Measurements from ENCODE around the gene MYLK. TPM values are rescaled to one million over a fixed set of nuclear protein-coding genes. Genes with fewer than 3 reads are reported as not detected.

The MYLK gene
- total RNA-seq, 1 donor, result 27.1 TPM

DNA sequence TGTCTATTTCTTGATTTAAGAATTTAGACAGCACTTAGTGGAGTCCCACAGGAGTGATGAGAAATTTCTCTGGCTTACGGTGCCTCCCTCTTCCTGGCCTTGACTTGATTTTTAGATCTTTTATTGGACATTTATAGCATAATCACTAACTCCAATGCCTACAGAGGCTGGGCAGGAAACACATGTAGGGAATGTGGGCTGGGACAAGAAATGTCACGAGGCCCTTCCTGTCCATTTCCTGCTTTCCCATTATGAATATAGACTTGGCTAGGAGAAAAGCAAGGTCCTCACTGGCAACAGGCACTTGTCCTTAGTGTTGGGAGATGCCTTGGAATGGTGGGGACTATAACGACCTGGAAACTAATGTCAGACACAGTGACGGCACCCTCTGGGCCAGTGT is 100.3 kb downstream of the MYLK start:
- Histone ChIP-seq H3K27me3 (ENCODE audit: insufficient read depth, low read length) (no peaks in the 10 kb centered on the region), H3K4me3 (ENCODE audit: low read length) (no peak overlapping the region), H3K9me3 (ENCODE audit: low read depth, low read length) (no peaks in the 10 kb centered on the region), H3K4me1 (ENCODE audit: insufficient read depth, low read length) (no peaks in the 10 kb centered on the region)

DNA sequence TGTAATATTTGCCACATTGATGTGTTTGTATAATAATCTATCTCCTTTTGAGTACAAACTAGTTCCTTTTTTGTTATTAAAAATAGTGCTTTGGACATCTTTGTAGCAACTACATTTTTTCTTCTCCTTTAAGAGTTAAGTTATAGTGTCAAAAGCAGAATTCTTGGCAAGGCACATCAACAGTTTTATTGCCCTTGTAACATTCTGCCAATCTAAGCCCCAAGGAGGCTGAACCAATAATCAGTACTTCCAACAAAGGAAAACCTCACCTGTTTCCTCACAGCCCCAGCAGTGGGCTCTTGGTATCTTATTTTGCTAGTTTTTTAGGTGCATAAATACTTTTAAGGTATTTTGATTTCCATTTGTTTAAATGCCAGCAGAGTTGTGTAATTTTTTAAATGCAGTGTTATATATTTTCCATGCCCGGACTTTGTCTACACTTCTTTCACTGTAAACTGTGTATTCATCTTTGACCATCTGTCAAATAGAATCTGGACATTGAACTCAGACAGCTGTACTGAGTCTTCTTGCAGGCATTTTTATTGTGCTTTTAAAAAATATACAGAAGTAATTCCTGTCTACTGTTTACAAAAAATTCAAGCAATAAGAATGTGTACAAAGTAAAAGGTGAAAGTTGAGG is 101.0 kb downstream of the MYLK start:
- no peaks in the 10 kb centered on the region for H3K27me3 ChIP-seq (ENCODE audit: insufficient read depth, low read length)
- H3K4me1 ChIP-seq (ENCODE audit: insufficient read depth, low read length), result no peaks in the 10 kb centered on the region
- H3K9me3 ChIP-seq (ENCODE audit: low read depth, low read length), result no peaks in the 10 kb centered on the region
- H3K4me3 ChIP-seq (ENCODE audit: low read length), result no peak overlapping the region

DNA sequence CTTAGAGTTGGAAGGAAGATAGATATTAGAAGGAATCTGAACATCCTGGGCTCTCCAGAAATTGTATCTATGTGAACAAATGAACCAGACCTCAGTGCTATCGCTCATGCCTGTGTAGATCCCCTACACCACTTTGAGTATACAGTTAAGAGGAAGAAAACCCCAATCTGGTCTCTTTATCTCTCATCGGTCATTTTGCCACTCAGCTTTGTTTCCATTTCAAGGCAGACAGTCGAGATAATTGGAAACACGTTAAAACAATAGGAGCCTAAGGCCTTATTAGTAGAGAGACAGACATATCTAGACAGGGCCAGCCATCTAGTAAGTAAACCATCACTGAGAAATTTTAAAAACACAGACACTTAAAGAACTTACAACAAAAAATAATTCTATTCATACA is 101.6 kb downstream of the MYLK start:
- H3K4me3 ChIP-seq (ENCODE audit: low read length), result no peak overlapping the region
- H3K4me1 ChIP-seq (ENCODE audit: insufficient read depth, low read length), result no peaks in the 10 kb centered on the region
- H3K9me3 ChIP-seq (ENCODE audit: low read depth, low read length), result no peaks in the 10 kb centered on the region
- no peaks in the 10 kb centered on the region for H3K27me3 ChIP-seq (ENCODE audit: insufficient read depth, low read length)

DNA sequence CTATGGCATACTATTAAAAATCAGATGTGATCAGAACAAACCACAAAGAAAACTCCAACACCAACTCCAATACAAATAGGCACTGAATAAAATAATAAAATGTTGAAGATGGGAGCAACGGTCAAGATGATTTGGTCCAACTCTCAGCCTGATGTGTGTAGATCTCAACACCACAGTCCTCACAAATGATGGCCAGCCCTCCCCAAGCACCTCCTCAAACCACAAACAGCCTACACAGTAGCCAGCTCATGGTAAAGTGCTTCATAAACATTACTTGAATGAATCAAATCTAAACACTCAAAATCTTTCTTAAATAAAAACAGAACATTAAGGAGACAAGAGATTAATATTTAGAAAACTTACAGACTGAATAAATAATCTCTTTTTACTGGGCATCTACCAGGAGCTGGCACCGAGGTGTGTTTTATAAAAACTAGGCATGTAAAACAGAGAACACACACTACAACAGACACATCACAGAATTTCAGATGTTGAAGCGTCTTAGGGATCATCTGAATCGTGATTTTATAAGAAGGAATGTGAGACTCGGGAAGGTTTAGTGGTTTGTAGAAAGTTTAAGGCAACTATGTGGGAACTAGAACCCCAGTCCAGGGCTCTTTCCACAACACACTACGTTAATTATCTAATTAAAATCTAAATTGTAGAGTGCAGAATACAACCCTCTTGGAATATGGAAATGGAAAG is 102.4 kb downstream of the MYLK start:
- Histone ChIP-seq H3K4me1 (ENCODE audit: insufficient read depth, low read length) (no peaks in the 10 kb centered on the region), H3K4me3 (ENCODE audit: low read length) (no peak overlapping the region), H3K27me3 (ENCODE audit: insufficient read depth, low read length) (no peaks in the 10 kb centered on the region), H3K9me3 (ENCODE audit: low read depth, low read length) (no peaks in the 10 kb centered on the region)

DNA sequence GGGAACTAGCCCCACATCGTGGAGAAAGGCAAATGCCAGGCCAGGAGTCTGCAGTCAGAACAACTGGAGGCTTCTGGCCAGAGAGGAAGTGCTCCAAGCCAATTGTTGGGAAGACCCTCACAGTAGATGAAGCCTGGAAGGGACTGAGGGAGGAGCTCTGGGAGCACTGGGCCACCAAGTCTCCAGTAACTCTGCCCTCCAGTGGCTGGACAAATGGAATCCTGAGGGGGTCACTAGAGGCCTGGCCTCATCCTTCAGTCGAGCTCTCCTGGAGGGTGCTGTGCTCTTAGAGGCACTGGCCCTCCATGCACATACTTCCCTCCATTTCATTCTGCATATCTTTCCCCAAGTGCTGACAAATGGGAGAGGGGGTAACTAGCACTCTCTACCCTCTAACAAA is 103.0 kb downstream of the MYLK start:
- no peaks in the 10 kb centered on the region for H3K9me3 ChIP-seq (ENCODE audit: low read depth, low read length)
- H3K4me1 ChIP-seq (ENCODE audit: insufficient read depth, low read length), result no peaks in the 10 kb centered on the region
- H3K27me3 ChIP-seq (ENCODE audit: insufficient read depth, low read length), result no peaks in the 10 kb centered on the region
- no peak overlapping the region for H3K4me3 ChIP-seq (ENCODE audit: low read length)

DNA sequence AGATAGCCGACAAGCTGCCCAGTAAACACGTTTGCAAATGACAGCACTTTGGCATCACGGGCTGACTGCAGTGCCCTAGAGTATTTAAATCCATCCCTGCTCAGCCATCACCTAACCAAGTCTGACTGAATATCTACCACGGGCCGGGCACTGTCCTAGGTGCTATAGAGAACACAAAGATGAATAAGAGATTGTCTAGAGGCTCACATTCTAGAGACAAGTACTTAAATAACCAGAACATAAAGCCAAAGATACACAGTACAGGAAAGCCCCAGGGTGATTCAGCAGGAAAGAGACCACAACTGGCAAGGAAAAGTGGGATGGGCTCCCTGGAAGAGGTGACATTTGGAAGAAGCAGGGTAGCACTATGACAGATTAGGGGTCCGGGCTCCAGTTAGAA is 103.5 kb downstream of the MYLK start:
- Histone ChIP-seq H3K4me1 (ENCODE audit: insufficient read depth, low read length) (no peaks in the 10 kb centered on the region), H3K4me3 (ENCODE audit: low read length) (no peak overlapping the region), H3K9me3 (ENCODE audit: low read depth, low read length) (no peaks in the 10 kb centered on the region), H3K27me3 (ENCODE audit: insufficient read depth, low read length) (no peaks in the 10 kb centered on the region)

DNA sequence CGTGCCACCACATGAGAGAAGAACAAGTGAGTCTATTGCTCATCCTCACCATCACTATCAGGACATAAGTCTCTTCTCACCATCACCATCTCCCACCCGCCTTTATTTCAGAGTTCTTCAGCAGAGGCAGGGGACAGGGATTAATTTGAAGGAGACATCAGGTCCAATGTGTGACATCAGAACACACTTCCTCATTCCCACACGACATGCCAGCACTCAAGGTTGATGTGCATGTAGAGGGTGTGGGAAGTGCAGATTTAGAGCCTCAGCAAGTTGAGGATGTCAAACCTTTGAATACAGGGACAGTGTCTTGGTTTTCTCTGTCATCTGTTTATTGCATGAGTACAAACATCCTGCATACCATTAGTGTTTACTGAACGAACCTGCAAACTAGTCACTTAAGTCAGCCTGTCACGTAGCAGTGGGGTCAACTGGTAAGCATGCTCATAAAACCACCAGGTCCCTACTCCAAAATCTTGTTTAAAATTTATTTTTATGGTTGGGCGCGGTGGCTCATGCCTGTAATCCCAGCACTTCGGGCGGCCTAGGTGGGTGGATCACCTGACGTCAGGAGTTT is 104.4 kb downstream of the MYLK start:
- no peaks in the 10 kb centered on the region for H3K4me1 ChIP-seq (ENCODE audit: insufficient read depth, low read length)
- no peaks in the 10 kb centered on the region for H3K27me3 ChIP-seq (ENCODE audit: insufficient read depth, low read length)
- no peak overlapping the region for H3K4me3 ChIP-seq (ENCODE audit: low read length)
- H3K9me3 ChIP-seq (ENCODE audit: low read depth, low read length), result no peaks in the 10 kb centered on the region

DNA sequence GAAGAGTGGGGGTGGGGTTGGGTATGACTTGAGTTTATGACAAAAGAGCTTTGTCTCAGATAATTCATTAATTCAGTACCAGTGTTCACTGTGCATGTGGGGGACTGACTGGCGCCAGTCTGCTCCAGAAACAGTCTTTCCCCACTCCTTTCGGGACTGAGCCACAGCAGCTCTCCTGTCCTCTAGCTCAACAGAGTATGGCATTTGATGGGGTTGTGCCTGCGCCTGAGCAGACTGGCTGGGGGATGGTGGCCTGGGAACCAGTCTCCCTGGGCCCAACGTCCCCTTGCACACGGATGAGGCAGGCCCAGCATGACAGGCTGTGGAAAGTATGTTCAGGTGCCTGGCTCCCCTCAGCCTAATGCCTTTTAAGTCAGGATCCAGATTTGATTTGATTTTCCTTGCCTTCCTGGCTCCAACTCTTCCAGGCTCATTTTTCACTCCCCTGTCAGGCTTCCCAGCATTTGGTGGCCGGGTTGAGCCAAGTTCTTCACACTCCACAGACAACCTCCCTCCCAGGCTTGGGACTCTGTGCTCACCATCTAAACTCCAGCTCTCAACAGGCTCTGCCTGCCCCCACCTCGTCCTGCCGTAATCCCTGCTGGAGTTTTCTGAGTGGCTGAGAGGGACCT is 105.0 kb downstream of the MYLK start:
- Histone ChIP-seq H3K4me3 (ENCODE audit: low read length) (no peak overlapping the region), H3K9me3 (ENCODE audit: low read depth, low read length) (no peaks in the 10 kb centered on the region), H3K4me1 (ENCODE audit: insufficient read depth, low read length) (no peaks in the 10 kb centered on the region), H3K27me3 (ENCODE audit: insufficient read depth, low read length) (no peaks in the 10 kb centered on the region)

DNA sequence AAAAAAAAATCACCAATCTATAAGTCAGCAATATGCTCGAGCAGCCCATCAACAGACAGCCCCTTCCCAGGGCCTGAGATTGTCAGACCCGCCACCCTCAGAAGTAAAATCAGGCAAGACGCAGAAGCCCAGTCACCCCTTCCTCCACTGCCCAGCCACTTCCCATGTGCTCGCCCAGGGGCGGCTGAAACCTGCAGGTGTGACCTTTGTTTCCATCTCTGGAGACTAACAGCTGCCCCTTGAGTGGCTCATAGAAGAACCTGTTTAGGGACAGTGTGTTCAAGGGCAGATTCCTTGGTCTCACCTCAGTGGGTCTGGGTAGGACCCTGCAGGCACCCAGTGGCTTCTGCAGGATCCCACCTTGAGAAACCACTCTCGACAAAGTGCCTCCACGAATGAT is 105.6 kb downstream of the MYLK start:
- Histone ChIP-seq H3K9me3 (ENCODE audit: low read depth, low read length) (no peaks in the 10 kb centered on the region), H3K27me3 (ENCODE audit: insufficient read depth, low read length) (no peaks in the 10 kb centered on the region), H3K4me3 (ENCODE audit: low read length) (no peak overlapping the region), H3K4me1 (ENCODE audit: insufficient read depth, low read length) (no peaks in the 10 kb centered on the region)

DNA sequence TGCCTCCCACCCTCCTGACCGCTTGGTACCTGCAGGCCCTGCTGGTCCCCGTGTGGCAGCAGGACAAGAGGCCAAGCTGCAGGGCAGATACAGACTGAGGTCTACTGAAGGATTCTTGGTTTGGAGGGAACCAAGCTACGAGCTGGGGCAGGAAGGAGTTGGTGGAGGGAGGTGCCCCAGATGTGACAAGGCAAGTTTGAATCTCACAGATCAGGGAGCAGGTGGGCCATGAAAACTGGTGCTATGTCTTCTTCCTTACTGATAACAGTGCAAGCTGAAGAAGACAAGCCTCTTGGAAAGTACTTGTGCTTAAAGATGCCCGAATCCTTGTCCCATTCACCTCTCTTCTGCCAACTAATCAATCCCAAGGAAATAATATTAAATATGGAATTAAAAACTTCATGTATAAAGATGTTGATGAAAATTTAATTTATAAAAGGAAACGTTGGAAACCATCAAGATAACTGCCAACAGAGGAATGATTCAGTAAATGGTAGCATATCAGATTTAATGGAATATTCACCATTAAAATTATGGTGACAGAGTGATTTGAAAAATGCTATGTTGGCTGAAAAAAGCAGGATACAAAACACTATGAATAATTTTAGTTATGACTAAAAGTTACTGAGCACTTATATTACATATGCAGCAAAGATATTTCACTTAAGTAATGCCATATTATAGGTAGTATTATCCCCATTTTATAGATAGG is 107.9 kb downstream of the MYLK start:
- Histone ChIP-seq H3K9me3 (ENCODE audit: low read depth, low read length) (no peaks in the 10 kb centered on the region), H3K27me3 (ENCODE audit: insufficient read depth, low read length) (no peaks in the 10 kb centered on the region), H3K4me3 (ENCODE audit: low read length) (no peak overlapping the region), H3K4me1 (ENCODE audit: insufficient read depth, low read length) (no peaks in the 10 kb centered on the region)

DNA sequence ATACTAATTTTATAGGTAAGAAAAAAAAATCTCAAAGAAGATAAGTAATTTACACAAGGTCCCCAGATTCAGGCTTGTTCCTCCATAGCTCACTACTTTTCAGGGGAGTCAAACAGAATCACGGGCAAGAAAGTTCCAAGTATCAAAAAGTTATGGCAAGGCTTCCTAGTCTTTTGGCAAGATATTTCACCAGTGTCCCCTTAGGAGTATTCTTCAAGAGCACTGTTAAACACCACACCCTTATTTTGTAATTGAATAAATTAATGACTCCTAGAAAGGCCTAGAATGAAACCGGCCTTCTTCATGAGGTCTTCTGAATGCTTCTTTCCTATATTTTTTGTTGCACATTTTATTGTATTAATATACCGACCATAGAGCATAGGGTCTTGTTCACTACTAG is 109.7 kb downstream of the MYLK start:
- H3K4me1 ChIP-seq (ENCODE audit: insufficient read depth, low read length), result no peaks in the 10 kb centered on the region
- no peaks in the 10 kb centered on the region for H3K27me3 ChIP-seq (ENCODE audit: insufficient read depth, low read length)
- no peaks in the 10 kb centered on the region for H3K9me3 ChIP-seq (ENCODE audit: low read depth, low read length)
- no peak overlapping the region for H3K4me3 ChIP-seq (ENCODE audit: low read length)

DNA sequence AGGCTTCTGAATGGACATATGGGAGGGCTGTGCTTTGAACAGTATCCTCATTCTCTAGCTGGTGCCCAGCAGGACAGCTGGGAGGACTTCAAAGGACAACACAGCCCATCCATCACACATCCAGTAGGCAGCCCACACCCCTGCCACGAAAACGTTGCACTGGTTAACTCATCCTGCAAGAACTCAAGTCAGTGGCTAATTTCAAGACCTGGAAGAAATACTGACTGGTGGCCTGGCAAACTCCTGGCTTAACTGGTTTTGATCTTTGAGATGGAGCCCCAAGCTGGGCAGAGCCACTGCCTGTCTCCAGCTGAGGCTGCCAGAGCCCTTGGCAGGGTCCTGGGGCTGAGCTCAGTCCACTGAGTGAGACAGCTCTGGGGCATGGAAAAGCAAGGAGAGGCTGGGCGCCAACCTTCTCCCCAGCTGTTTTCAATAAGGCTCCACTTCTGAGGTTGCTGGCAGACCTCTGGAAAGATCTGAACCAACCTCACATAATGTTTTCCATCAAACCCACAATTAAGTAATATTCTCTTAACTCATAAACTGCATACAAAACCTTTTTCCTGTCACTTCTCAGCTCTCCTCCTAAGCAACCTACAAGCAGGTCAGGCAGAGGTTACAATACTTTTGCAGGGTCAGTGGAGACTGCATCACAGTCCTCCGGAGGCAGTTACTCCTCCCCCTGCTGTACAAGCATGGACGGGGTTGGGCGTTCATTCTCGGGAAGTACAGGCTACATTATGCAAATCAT is 110.3 kb downstream of the MYLK start:
- Histone ChIP-seq H3K4me1 (ENCODE audit: insufficient read depth, low read length) (no peaks in the 10 kb centered on the region), H3K27me3 (ENCODE audit: insufficient read depth, low read length) (no peaks in the 10 kb centered on the region), H3K9me3 (ENCODE audit: low read depth, low read length) (no peaks in the 10 kb centered on the region), H3K4me3 (ENCODE audit: low read length) (no peak overlapping the region)

DNA sequence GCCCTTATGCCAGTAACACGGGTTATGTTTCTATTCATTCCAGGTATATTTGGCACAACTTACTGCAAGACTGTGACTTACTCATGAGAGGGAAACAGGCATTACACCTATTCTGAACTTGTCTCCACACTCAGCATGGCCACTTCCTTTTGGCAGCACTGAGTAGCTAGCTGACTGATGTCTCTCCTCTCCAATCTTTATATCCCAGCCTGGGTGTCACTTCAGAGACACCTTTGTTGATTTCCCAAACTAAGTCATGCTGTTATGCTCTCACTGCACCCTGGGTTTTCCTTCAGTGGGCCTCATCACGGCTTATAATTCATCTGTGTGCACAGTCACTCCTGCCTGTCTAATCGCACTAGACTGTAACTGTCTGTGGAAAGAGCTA is 114.8 kb downstream of the MYLK start:
- H3K4me1 ChIP-seq (ENCODE audit: insufficient read depth, low read length), result no peaks in the 10 kb centered on the region
- H3K9me3 ChIP-seq (ENCODE audit: low read depth, low read length), result no peaks in the 10 kb centered on the region
- H3K4me3 ChIP-seq (ENCODE audit: low read length), result no peak overlapping the region
- no peaks in the 10 kb centered on the region for H3K27me3 ChIP-seq (ENCODE audit: insufficient read depth, low read length)

DNA sequence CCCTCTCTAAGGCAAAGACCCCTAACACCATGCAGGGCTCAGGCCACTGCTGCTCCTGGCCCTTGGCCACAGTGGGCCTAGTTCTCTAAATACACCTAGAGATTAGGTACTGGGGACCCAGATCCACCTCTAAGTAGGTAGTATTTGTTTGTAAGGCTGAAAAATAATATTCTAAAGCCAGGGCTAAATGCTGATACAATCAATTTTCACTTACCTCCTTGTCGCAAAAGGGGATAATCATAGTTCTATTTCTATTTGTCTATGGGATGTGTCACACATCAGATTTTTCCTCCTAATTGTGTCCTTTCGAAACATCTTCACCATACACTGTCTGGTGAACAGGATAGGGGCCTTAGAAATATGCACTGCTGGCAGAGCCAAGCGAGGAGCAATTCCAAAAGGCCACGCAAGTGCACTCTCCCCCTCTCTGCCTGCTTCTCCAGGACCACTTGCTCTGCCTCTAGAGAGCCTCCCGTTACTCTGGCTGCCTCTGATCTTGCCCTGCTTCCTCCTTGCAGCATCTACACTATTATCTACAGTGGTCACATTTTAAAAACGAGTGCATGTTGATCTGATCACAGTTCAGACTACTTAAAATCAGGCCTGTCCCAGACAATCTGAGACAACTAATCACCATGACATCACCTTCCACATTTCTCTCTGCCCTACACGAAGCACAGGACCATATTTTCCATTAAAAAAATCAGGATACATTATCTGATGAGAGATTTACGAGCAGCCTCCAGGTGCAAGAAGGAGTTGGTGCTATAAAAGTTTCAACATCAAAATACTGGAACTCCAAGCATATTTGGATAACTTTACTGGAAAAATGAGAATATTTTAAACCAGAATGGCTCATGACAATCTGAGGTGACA is 115.4 kb downstream of the MYLK start:
- Histone ChIP-seq H3K4me3 (ENCODE audit: low read length) (no peak overlapping the region), H3K4me1 (ENCODE audit: insufficient read depth, low read length) (no peaks in the 10 kb centered on the region), H3K9me3 (ENCODE audit: low read depth, low read length) (no peaks in the 10 kb centered on the region), H3K27me3 (ENCODE audit: insufficient read depth, low read length) (no peaks in the 10 kb centered on the region)

Data from mononuclear cell (primary cell).